CD4-positive, alpha-beta T cell treated with Interferon alpha-2 for 1 hour (primary cell): Measurements from ENCODE around the gene SCNN1A.

Experiments
- DNase-seq, 2 donors: peaks; one replicate each; pipeline ENCODE4 v3.0.0-alpha.2; 2020 to 2022

SCNN1A gene

GRCh38 chr12:6375269-6376078 is at the start of gene SCNN1A:
TSS of gene SCNN1A (minus strand) at chr12:6375563. CDS start at chr12:6374783, 780 bp downstream.
- DNase-seq = no peak

GRCh38 chr12:6424866-6425265 is 49.5 kb upstream of the SCNN1A start:
- DNase-seq = no peak

GRCh38 chr12:6424008-6424347 is 48.6 kb upstream of the SCNN1A start:
- DNase-seq = no peak

- peak; percentile 85 to 90 for DNase-seq
Measured at GRCh38 chr12:6423267-6424007, 48.1 kb upstream of the SCNN1A start.

- DNase-seq = no peak
Measured at GRCh38 chr12:6420364-6420763, 45.0 kb upstream of the SCNN1A start.

- DNase-seq = no peak
Measured at GRCh38 chr12:6418796-6419195, 43.4 kb upstream of the SCNN1A start.

- DNase-seq = no peak
Measured at GRCh38 chr12:6416596-6416995, 41.2 kb upstream of the SCNN1A start.

GRCh38 chr12:6407236-6407954 is 32.0 kb upstream of the SCNN1A start:
- no peak for DNase-seq

GRCh38 chr12:6405963-6406362 is 30.6 kb upstream of the SCNN1A start:
- DNase-seq = no peak

GRCh38 chr12:6404390-6404789 is 29.0 kb upstream of the SCNN1A start:
- DNase-seq = no peak

- DNase-seq = no peak
Measured at GRCh38 chr12:6399884-6400644, 24.7 kb upstream of the SCNN1A start.

GRCh38 chr12:6396031-6396430 is 20.7 kb upstream of the SCNN1A start:
- DNase-seq = no peak

- no peak for DNase-seq
Measured at GRCh38 chr12:6394398-6394797, 19.0 kb upstream of the SCNN1A start.

- no peak for DNase-seq
Measured at GRCh38 chr12:6393109-6393508, 17.7 kb upstream of the SCNN1A start.

- DNase-seq = no peak
Measured at GRCh38 chr12:6392504-6392903, 17.1 kb upstream of the SCNN1A start.

- no peak for DNase-seq
Measured at GRCh38 chr12:6391013-6391412, 15.7 kb upstream of the SCNN1A start.

- no peak for DNase-seq
Measured at GRCh38 chr12:6390084-6390799, 14.9 kb upstream of the SCNN1A start.

- no peak for DNase-seq
Measured at GRCh38 chr12:6387541-6387940, 12.2 kb upstream of the SCNN1A start.

- DNase-seq = no peak
Measured at GRCh38 chr12:6386491-6386890, 11.1 kb upstream of the SCNN1A start.

- DNase-seq = no peak
Measured at GRCh38 chr12:6386038-6386437, 10.7 kb upstream of the SCNN1A start.

- no peak for DNase-seq
Measured at GRCh38 chr12:6384499-6385436, 9.4 kb upstream of the SCNN1A start.
